Esophagus squamous epithelium (tissue), 5 donors: ENCODE measurements around the gene B2M. TPM values are rescaled to one million over a fixed set of nuclear protein-coding genes. Genes with fewer than 3 reads are reported as not detected.
"Not testable (repeated sequence)": the region's sequence is repeated elsewhere in the genome, so short reads cannot be mapped to it uniquely, and the experiment has no call there.

Source experiments
- DNase-seq: peaks from one replicate; lab custom pipeline; 2025; lab: John Stamatoyannopoulos, UW
- H3K27ac ChIP-seq, 4 donors: fragments of 200-600 bp; sonication (generic); one replicate each; pipeline ENCODE4 v1.5.1; 2016 to 2019; ENCODE audit warnings: mild to moderate bottlenecking in 1 of 4
- H3K27me3 ChIP-seq, 4 donors: fragments of 200-600 bp; sonication (generic); 1 replicate in 3 of 4; 2 replicates in 1 of 4; pipeline versions ENCODE4 v1.5.1 to v1.6.0; 2017 to 2021; ENCODE audit warnings: antibody characterized with exemption in 1 of 4
- H3K36me3 ChIP-seq, 3 donors: fragments of 200-600 bp; sonication (generic); one replicate each; pipeline ENCODE4 v1.5.1; 2016 to 2019
- H3K4me1 ChIP-seq, 3 donors: fragments of 200-600 bp; sonication (generic); one replicate each; pipeline ENCODE4 v1.5.1; 2017 to 2019
- H3K4me3 ChIP-seq, 4 donors: fragments of 200-600 bp; sonication (generic); 1 replicate in 3 of 4; 2 replicates in 1 of 4; pipeline ENCODE4 v1.5.1; 2016 to 2019; ENCODE audit warnings: mild to moderate bottlenecking in 2 of 4, moderate library complexity in 1 of 4
- H3K9me3 ChIP-seq, 3 donors: fragments of 200-600 bp; sonication (generic); one replicate each; pipeline ENCODE4 v1.5.1; 2016 to 2019
- POLR2A ChIP-seq, 4 donors: fragments of 450-650 bp; IDR thresholded peaks; one replicate each; pipeline ENCODE4 v1.6.1; 2017; ENCODE audit warnings: antibody characterized with exemption in 4 of 4, mild to moderate bottlenecking in 4 of 4, moderate library complexity in 3 of 4
- WGBS, 2 donors: methylation state at CpG; one replicate each; pipeline ENCODE4 v1.1.5; 2018; 5-methylcytosine and 5-hydroxymethylcytosine counted together
- intact Hi-C: fragments of 100-400 bp; cut with DNase I; formaldehyde crosslinking; loops from one replicate; pipeline ENCODE4 v1.15.0; 2022
- total RNA-seq, 4 donors: library from RNA; depleted of rRNA; stranded (reverse); fragments of >200 nt; gene quantifications; one replicate each; pipeline ENCODE4 v1.1.0, GENCODE V29; 2016
- TF ChIP-seq, protein P1 (sequence below), 6 experiments: fragments of 450-650 bp in 4 of 6; fragments of 200-600 bp in 2 of 6; sonication (generic) in 2 of 6; IDR thresholded peaks; one replicate each; pipeline ENCODE4 v1.5.1; 2016 to 2019; ENCODE audit warnings: antibody characterized with exemption in 6 of 6, mild to moderate bottlenecking in 4 of 6, moderate library complexity in 4 of 6
- donor health status: DM: yes; HTN: yes; CAD: no.

Gene B2M
- total RNA-seq, 4 donors from 2014 or later = 992 to 4,464 (median 1,820) TPM

DNA sequence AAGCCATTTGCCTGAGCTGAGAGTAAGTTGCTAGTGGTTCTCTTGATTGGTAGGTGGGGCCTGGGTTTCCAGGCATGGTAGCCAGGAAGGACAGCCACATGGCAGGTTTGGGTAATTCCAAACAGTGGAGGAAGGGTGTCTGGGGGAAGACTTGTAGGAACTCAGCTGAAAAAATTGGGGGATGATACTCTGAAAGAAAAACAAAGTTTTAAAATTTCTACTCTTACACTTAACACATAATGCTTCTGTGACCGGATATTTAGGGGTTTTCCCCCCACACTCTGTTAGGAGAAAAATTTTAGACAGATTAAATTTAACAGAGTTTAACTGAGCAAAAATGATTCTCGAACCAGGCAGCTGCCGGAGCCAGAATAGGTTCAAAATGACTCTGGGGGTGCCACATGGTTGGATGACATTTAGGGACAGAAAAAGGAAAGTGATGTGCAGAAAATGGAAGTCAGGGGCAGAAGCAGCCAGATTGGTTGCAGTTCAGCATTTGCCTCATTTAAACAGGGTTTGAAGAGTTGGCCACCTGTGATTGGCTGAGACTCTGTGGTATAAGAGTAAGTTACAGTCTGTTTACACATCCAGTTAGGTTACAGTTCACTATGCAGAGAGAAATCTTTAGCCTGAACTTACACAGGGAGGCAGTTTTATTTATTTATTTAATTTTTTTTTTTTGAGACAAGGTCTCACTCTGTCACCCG, 8.1 kb downstream of the B2M start:
- peaks cover 6 to 51% (median 43%) of the 10 kb centered on the region in 3 donors for H3K36me3 ChIP-seq
- TF ChIP-seq, protein P1, sequence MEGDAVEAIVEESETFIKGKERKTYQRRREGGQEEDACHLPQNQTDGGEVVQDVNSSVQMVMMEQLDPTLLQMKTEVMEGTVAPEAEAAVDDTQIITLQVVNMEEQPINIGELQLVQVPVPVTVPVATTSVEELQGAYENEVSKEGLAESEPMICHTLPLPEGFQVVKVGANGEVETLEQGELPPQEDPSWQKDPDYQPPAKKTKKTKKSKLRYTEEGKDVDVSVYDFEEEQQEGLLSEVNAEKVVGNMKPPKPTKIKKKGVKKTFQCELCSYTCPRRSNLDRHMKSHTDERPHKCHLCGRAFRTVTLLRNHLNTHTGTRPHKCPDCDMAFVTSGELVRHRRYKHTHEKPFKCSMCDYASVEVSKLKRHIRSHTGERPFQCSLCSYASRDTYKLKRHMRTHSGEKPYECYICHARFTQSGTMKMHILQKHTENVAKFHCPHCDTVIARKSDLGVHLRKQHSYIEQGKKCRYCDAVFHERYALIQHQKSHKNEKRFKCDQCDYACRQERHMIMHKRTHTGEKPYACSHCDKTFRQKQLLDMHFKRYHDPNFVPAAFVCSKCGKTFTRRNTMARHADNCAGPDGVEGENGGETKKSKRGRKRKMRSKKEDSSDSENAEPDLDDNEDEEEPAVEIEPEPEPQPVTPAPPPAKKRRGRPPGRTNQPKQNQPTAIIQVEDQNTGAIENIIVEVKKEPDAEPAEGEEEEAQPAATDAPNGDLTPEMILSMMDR (IDR thresholded peaks at IDR 0.05) = no peak
- TF ChIP-seq POLR2A (IDR thresholded peaks at IDR 0.05) = no peak
- peaks cover 0 to 45% (median 19%) of the 10 kb centered on the region in 3 donors for H3K4me1 ChIP-seq
- H3K9me3 ChIP-seq = no peaks in the 10 kb centered on the region
- H3K27ac ChIP-seq = no peak overlapping the region
- 55 to 66% methylated on average over 4 of the region's 4 CpGs for WGBS, 2 donors
- no peak for DNase-seq
- intact Hi-C loops = no loop called here
- H3K27me3 ChIP-seq = no peaks in the 10 kb centered on the region
- H3K4me3 ChIP-seq = no peak overlapping the region

DNA sequence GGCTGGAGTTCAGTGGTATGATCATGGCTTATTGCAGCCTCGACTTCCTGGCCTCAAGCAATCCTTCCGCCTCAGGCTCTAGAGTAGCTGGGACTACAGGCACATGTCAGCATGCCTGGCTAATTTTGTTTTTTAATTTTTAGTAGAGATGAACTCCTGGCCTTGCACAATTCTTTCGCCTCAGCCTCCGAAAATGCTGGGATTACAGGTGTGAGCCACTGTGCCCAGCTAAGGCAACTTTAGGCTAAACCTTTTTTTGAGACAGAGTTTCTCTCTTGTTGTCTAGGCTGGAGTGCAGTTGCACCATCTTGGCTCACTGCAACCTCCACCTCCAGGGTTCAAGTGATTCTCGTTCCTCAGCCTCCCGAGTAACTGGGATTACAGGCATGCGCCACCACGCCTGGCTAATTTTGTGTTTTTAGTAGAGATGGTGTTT, 8.7 kb downstream of the B2M start:
- H3K36me3 ChIP-seq = peaks cover 6 to 47% (median 43%) of the 10 kb centered on the region in 3 donors
- H3K27me3 ChIP-seq, H3K9me3 ChIP-seq, H3K4me3 ChIP-seq, intact Hi-C loops, DNase-seq: not testable (repeated sequence)
- peak overlapping the region in 1 of 4 donors; percentile 1 for H3K27ac ChIP-seq
- WGBS, 2 donors = 79 to 80% methylated on average over 8 of the region's 8 CpGs
- peaks cover 0 to 45% (median 16%) of the 10 kb centered on the region in 3 donors for H3K4me1 ChIP-seq

DNA sequence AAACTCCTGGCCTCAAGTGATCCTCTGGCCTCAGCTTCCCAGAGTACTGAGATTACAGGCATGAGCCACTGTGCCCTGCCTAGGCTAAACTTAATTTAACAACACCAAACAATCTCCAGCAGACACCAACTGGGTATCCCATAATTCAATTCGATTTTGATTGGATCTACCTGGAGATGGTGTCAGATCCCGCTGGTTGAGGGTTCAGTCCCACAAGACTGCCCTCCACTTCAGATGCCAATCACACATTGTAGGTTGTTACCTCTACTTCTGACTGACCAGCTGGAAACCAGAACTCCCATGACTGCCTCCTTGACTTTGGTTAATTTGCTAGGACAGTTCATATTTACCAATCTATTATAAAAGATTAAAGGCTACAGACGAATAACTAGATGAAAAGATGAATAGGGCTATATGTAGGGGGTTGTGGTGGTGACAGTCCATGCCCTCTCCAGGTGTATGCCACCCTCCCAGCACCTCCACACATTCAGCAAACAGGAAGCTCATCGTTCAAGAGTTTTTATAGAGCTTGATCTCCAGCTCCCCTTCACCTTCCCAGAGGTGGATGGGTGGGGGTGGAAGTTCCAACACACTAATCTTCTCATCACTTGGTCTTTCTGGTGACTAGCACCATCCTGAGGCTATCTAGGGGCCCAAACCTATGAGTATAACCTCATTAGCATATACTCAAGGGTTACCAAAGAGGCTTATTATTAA, 9.3 kb downstream of the B2M start:
- intact Hi-C loops = no loop called here
- no peak for TF ChIP-seq POLR2A (IDR thresholded peaks at IDR 0.05)
- TF ChIP-seq, protein P1 (IDR thresholded peaks at IDR 0.05) = no peak
- DNase-seq = no peak
- Histone ChIP-seq H3K9me3 (no peaks in the 10 kb centered on the region), H3K36me3 (peaks cover 5 to 41% (median 38%) of the 10 kb centered on the region in 3 donors), H3K27me3 (no peaks in the 10 kb centered on the region), H3K4me3 (no peak overlapping the region), H3K27ac (peak overlapping the region in 1 of 4 donors; percentile 1), H3K4me1 (peaks cover 0 to 44% (median 13%) of the 10 kb centered on the region in 3 donors)
- 69% methylated on average over 4 of the region's 4 CpGs for WGBS, 2 donors

DNA sequence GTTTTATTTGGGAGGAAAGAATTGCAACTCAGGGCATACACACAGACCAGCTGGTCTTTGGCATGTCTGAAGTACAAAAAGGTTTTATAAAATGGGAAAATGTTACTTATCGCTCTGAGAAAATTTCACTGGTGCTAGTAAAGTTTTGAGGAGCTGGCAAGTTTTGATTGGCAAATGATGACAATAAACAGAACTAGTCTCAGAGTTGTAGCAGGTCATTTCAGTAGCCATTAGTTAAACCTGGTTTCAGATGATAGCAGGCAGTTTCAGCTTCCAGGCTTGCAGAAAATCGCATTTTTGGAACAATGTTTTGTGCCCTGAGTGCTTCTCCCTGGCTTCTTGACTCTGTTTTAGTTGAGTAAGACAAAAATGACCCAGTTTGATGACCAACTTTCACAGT, 10.7 kb downstream of the B2M start:
- intact Hi-C loops = no loop called here
- peaks cover 8 to 44% (median 15%) of the 10 kb centered on the region in 3 donors for H3K4me1 ChIP-seq

DNA sequence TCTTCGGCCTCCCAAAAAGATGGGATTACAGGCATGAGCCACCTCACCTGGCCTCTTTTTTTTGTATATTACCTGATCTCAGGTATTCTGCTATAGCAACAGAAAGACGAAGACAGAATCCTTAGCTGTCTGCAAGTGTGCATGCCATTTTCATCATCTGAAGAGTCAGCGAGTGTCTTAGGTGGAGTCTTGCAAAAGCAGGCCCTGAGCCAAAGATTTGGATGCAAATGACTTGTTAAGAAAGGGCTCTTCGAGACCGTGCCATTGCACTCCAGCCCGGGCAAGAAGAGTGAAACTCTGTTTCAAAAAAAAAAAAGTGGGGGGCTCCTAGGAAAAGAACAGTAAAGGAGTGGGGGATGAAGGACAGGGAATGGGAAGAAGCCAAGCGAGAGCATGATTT, 14.8 kb downstream of the B2M start:
- peak overlapping the region; percentile 94 to 100 (median 98) for H3K27ac ChIP-seq
- intact Hi-C loops = no loop called here

More for the DNA sequence above, 10.7 kb downstream of the B2M start:
- no peak overlapping the region for H3K4me3 ChIP-seq
- H3K27ac ChIP-seq = no peak overlapping the region
- TF ChIP-seq, protein P1 (IDR thresholded peaks at IDR 0.05) = no peak
- TF ChIP-seq POLR2A (IDR thresholded peaks at IDR 0.05) = no peak
- peaks cover 0 to 27% (median 25%) of the 10 kb centered on the region in 3 donors for H3K36me3 ChIP-seq
- 68 to 75% methylated on average over 2 of the region's 2 CpGs for WGBS, 2 donors
- H3K9me3 ChIP-seq = no peaks in the 10 kb centered on the region
- H3K27me3 ChIP-seq = no peaks in the 10 kb centered on the region
- no peak for DNase-seq

More for the DNA sequence above, 14.8 kb downstream of the B2M start:
- H3K4me3 ChIP-seq = peak overlapping the region in 3 of 4 donors; percentile 13 to 43 (median 20)
- no peaks in the 10 kb centered on the region for H3K27me3 ChIP-seq
- no peaks in the 10 kb centered on the region for H3K9me3 ChIP-seq
- no peak for DNase-seq
- peaks cover 15 to 64% (median 33%) of the 10 kb centered on the region in 3 donors for H3K4me1 ChIP-seq
- TF ChIP-seq POLR2A (IDR thresholded peaks at IDR 0.05) = no peak
- TF ChIP-seq, protein P1 (IDR thresholded peaks at IDR 0.05) = no peak
- H3K36me3 ChIP-seq = no peaks in the 10 kb centered on the region
- WGBS, 2 donors = 20 to 39% methylated on average over 7 of the region's 7 CpGs
